Ammon's horn (tissue), 1 donor: ENCODE measurements around the gene PLSCR1.
A peak's percentile ranks its signal among the peaks of the same experiment; 100 is the strongest.

Experiments used
- DNase-seq: peaks from one replicate; pipeline ENCODE4 v3.0.0-alpha.2; 2016; ENCODE audit warnings: low spot score

Gene PLSCR1

DNA sequence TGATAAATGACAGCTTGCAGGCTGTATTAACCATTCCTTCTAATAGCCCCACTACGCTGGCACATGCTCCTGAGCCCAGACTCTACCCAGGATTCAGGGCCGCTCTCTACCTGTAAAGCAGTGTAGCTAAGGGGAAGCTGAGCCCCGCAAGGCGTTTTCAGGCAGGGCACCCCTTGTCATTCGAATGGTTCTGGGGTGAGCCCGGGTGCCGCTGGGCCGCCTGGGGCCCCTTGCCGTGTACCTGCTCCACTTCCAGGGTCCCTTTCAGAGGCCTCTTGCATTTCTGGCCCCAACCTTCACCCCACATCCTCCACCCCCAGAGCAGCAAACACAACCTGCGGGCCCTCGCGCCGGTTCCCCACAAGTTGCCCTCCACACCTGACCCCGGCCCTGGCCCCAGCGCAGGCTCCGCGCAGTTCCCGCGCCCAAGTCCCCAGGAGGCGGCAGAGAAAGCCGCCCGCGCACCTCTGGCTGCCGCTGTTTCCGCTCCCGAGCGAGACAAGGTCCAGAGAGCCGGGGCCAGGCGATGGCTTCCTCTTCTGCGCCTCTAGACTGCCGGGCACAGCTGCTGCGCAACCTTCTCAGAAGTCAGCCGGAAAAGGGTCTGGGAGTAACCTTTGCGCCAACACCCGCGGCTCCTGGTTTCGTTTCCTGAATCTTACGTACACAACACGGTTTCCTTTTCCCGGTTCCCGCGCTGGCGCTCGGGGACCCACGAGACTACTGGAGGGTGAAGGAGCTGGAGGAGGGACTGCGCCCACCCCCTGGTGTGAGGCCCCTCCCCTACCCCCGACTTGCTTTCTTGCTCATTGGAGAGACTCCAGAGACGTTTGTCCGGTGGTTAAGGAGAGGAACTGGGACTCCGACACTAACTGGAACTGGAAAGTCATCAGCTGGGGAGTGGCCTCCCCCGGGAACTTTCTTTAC, at the start of gene PLSCR1:
PLSCR1 (minus strand) TSS at position 606 of the 927 bp plus-strand sequence. CDS start 8,055 bp downstream, outside the sequence.
- peak; percentile 85 for DNase-seq

DNA sequence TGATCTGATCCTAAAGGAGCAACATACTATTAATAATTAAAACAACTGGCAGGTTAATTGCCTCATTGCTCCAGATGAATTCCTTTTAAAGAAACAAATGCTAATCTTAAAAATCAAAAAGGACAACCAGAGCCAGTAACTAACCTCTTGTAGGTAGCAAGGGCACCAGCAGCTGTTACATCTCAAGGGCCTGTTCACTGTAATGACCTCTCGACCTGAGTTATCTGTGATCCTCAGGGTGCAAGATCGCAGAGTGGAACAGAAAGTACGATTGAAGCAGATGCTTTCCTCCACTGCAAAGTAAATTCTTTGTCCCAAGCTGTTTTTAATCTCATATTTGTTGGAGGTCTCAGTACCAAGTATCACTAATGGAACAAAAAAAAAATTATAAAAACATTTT, 49.4 kb upstream of the PLSCR1 start:
- DNase-seq = no peak

- no peak for DNase-seq
Observed at GRCh38 chr3:146590521-146590920, 46.1 kb upstream of the PLSCR1 start.

GRCh38 chr3:146589899-146590508, 45.6 kb upstream of the PLSCR1 start:
- peak; percentile 76 for DNase-seq

DNA sequence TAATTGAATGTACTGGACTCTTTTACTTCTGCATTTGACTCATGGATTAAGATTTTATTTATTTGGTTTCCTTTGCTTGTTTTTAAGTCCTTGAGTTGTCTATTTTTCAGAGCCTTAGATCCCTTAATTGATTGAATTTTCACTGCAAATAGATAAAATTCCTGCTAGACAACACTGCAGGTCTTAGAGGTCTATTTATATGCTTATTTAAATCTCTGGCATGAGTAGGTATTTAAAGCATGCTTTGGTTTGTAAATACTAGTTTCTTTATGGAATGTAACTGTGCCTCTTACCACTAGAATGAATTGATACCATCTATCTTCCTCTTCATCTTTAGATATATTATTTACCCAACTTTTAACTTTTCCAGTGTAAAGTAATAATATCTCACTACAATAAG, 40.7 kb upstream of the PLSCR1 start:
- no peak for DNase-seq

DNA sequence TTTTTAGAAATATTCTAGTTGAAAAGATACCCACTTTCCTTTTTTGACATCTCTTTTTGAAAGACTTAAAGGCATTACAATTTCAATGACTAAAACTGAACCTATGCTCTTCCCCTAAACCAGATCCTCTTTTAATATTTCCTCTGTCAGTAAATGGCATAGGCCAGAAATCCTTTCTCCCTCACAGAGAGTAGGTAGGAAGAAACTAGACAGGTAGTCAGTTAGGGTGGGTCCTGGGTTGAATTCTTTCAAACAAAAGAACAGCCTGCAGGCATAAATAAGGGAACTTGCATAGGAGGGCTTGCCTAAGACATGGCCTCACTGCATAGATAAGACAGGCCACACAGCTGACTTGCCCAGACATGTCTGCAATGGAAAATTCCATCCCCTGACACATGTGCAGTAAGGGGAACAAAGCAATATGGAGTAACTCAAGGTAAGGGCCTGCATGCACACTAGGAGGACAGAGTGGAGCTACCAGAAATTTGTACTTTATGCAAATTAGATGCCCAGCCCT, 37.6 kb upstream of the PLSCR1 start:
- DNase-seq = peak; percentile 14

DNA sequence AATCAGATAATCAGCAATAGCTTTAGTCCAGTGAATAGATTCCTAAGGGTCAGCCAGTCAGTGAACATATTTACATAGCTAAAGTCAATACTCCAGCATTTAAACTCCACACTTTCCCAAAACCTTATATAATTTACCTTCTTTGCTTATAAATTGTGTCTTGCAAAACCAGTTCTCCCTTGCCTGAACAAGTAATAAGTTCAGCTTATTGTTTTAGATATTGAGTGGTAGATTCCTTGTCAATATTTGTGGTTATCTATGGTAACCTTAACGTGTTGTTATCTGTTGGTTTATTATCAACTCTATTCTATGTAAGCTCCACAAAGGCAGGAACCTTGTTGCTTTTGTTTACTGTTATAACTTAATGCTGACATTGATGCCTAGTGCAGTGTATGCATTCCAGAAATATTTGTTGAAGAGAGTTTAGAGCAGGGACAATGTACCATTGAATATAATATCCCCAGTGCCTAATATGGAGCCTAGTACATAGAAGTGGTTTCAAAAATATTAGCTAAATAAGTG, 36.7 kb upstream of the PLSCR1 start:
- DNase-seq = no peak

- peak; percentile 58 for DNase-seq
Observed at GRCh38 chr3:146577662-146578061, 33.3 kb upstream of the PLSCR1 start.

- DNase-seq = no peak
Observed at GRCh38 chr3:146575636-146576035, 31.2 kb upstream of the PLSCR1 start.

GRCh38 chr3:146574173-146574572, 29.8 kb upstream of the PLSCR1 start:
- no peak for DNase-seq

DNA sequence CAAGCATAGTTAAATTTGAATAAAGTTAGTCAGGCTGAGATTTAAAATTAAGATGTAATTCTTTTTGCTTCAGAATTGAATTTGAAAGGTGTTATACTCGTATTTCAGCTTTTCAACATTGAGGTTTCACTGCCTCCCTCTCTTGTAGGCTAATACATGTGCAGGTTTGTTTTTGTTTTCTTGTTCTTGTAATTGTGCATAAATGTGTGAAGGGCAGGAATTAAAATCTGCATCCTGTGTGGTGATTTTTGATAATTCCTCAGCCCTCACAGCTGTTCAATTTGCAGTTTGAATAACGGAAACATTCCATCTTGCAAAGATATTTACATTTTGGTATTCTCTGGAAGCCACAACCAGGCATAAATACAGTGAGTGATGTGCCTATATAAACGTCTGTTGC, 24.9 kb upstream of the PLSCR1 start:
- DNase-seq = no peak

GRCh38 chr3:146566138-146566537, 21.7 kb upstream of the PLSCR1 start:
- DNase-seq = no peak

- DNase-seq = no peak
Observed at GRCh38 chr3:146561879-146562278, 17.5 kb upstream of the PLSCR1 start.

DNA sequence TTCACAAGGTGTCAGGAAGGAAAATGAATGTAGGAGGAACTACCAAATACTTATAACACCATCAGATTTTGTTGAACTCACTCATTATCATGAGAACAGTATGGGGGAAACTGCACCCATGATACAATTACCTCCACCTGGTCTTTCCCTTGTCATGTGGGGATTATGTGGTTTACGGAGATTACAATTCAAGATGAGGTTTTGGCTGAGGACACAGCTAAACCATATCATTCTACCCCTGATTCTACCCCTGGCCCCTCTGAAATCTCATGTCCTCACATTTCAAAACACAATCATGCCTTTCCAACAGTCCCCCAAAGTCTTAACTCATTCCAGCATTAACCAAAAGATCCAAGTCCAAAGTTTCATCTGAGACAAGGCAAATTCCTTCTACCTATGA, 17.1 kb upstream of the PLSCR1 start:
- no peak for DNase-seq

GRCh38 chr3:146560678-146561077, 16.3 kb upstream of the PLSCR1 start:
- no peak for DNase-seq

DNA sequence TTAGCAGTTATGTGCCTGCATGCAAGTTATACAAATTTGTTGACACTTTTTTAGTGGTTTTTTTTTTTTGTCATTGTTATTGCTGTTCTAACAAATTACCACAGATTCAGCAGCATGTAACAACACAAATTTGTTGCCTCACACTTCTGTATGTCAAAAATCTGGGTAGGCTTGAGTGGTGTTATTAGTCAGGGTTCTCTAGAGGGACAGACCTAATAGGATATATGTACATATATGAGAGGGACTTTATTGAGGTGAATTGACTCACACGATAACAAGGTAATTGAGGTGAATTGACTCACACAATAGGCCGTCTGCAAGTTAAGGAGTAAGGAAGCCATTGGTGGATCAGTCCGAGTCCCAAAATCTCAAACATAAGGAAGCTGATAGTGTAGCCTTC, 15.0 kb upstream of the PLSCR1 start:
- no peak for DNase-seq

DNA sequence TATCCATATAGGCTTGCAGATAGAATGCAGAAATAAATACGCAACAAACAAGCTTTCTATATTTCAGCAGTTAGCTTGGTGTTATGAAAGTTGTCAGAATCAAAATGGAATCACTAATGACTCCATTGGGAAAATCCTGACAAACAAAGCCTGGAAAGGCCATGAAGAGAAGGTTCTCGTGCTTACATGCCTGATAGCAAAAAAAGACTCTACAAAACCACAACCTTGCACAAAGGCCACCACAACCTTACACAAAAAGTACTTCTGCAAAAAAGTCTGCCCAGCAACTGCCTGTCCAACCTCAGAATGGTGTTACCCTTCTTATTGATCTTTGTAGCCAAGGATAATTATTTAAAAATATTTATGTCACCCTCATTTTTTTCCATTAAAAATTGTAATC, 14.4 kb upstream of the PLSCR1 start:
- DNase-seq = no peak

GRCh38 chr3:146557745-146558144, 13.3 kb upstream of the PLSCR1 start:
- no peak for DNase-seq

DNA sequence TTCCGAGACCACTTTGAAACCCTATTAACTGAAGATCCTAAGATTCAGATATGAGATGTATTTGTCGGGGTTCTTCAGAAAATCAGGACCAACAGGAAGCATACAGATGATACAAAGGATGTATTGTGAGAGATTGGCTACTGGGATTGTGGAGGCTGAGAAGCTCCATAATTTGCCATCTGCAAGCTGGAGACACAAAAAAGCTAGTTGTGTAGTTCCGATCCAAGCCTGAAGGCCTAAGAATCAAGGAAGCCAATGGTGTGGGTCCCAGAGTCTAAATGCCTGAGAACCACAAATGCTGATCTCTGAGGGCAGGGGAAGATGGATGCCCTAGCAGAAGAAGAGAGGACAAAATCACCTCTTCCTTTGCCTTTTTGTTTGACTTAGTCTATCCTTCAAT, 10.9 kb upstream of the PLSCR1 start:
- no peak for DNase-seq

- DNase-seq = no peak
Observed at GRCh38 chr3:146554151-146554760, 9.8 kb upstream of the PLSCR1 start.

DNA sequence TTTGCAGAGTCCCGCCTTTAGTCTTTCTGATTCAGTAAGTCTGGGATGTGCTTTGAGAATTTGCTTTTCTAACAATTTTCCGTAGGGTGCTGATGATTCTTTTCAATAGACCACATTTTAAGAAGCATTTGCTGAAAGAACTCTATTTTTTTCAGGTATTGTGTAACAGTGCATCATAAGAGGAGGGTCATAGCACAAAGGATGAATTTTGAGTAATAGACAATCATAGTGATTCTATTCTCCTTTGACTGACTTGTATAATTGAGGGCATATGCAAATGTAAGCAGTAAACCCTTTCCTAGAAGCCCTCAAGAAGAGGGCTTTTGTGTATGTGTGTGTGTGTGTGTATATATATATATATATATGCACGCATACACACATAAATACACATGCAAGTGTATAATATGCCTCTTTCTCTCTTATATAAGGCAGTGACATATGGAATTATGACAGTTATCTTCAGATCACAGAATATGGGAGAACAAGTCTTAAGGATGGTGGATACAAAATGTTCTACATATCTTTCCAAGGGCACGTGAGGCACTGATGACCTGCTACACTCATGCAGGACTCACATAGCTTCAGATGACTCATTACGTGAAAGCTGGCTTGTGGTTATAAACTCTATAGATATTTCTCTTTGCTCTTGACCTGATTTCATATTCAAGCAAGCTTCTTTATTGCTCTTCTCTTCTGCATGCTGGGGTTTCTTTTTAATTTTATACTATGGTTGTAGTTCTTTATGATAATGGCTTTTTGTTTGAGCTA, 6.5 kb upstream of the PLSCR1 start:
- no peak for DNase-seq
